ENCODE results near the gene RWDD4. TPM values are rescaled to one million over a fixed set of nuclear protein-coding genes. Genes with fewer than 3 reads are reported as not detected.

The RWDD4 gene
- total and polyA plus RNA-seq, 2 experiments from 2014 or later: 20.6 to 30.3 TPM

- Histone ChIP-seq H3K9me2 (replicated peaks; ENCODE audit: insufficient read depth) (no peaks in the 10 kb centered on the region), H3K36me3 (replicated peaks; ENCODE audit: insufficient read depth, low read depth) (no peaks in the 10 kb centered on the region), H3K4me3 (no peak overlapping the region), H3K27me3 (no peaks in the 10 kb centered on the region), H3K27ac (no peak overlapping the region), H3K9me3 (ENCODE audit: low read depth) (no peaks in the 10 kb centered on the region), H4K20me1 (ENCODE audit: insufficient read depth, poor library complexity, severe bottlenecking) (no peaks in the 10 kb centered on the region), H3K79me2 (no peaks in the 10 kb centered on the region), H3K4me2 (no peak overlapping the region), H2AFZ (no peak overlapping the region), H3K4me1 (ENCODE audit: insufficient read depth) (no peaks in the 10 kb centered on the region)
- 86% methylated on average over 2 of the region's 2 CpGs for WGBS (ENCODE audit: low lambda C conversion rate, missing lambda C conversion rate)
- DNase-seq (ENCODE audit: low spot score): no peak
- TF ChIP-seq EZH2 (IDR thresholded peaks at IDR 0.05; ENCODE audit: borderline replicate concordance) (no peak), EZH2phosphoT487 (IDR thresholded peaks at IDR 0.05; ENCODE audit: low read depth, severe bottlenecking, unreplicated experiment) (no peak), CTCF (IDR thresholded peaks at IDR 0.05; ENCODE audit: poor library complexity) (no peak)
These were observed 27.5 kb upstream of the RWDD4 start for GRCh38 chr4:183686461-183686860.

- Histone ChIP-seq H3K9me2 (replicated peaks; ENCODE audit: insufficient read depth) (no peaks in the 10 kb centered on the region), H3K9me3 (ENCODE audit: low read depth) (no peaks in the 10 kb centered on the region), H3K27ac (no peak overlapping the region), H3K4me1 (ENCODE audit: insufficient read depth) (no peaks in the 10 kb centered on the region), H3K36me3 (replicated peaks; ENCODE audit: insufficient read depth, low read depth) (no peaks in the 10 kb centered on the region), H4K20me1 (ENCODE audit: insufficient read depth, poor library complexity, severe bottlenecking) (no peaks in the 10 kb centered on the region), H3K27me3 (no peaks in the 10 kb centered on the region), H2AFZ (no peak overlapping the region), H3K79me2 (no peaks in the 10 kb centered on the region), H3K4me2 (no peak overlapping the region), H3K4me3 (no peak overlapping the region)
- TF ChIP-seq CTCF (IDR thresholded peaks at IDR 0.05; ENCODE audit: poor library complexity) (no peak), EZH2phosphoT487 (IDR thresholded peaks at IDR 0.05; ENCODE audit: low read depth, severe bottlenecking, unreplicated experiment) (no peak), EZH2 (IDR thresholded peaks at IDR 0.05; ENCODE audit: borderline replicate concordance) (no peak)
- 94% methylated on average over 4 of the region's 4 CpGs for WGBS (ENCODE audit: low lambda C conversion rate, missing lambda C conversion rate)
- no peak for DNase-seq (ENCODE audit: low spot score)
These were observed 22.1 kb upstream of the RWDD4 start for GRCh38 chr4:183681119-183681518.

GRCh38 chr4:183675625-183676024, 16.6 kb upstream of the RWDD4 start:
- Histone ChIP-seq H3K4me1 (ENCODE audit: insufficient read depth) (no peaks in the 10 kb centered on the region), H4K20me1 (ENCODE audit: insufficient read depth, poor library complexity, severe bottlenecking) (no peaks in the 10 kb centered on the region), H3K36me3 (replicated peaks; ENCODE audit: insufficient read depth, low read depth) (no peaks in the 10 kb centered on the region), H3K79me2 (no peaks in the 10 kb centered on the region), H3K9me3 (ENCODE audit: low read depth) (no peaks in the 10 kb centered on the region), H3K27me3 (no peaks in the 10 kb centered on the region), H3K4me3 (no peak overlapping the region), H3K27ac (no peak overlapping the region), H3K4me2 (no peak overlapping the region), H2AFZ (no peak overlapping the region), H3K9me2 (replicated peaks; ENCODE audit: insufficient read depth) (no peaks in the 10 kb centered on the region)
- TF ChIP-seq CTCF (IDR thresholded peaks at IDR 0.05; ENCODE audit: poor library complexity) (no peak), EZH2phosphoT487 (IDR thresholded peaks at IDR 0.05; ENCODE audit: low read depth, severe bottlenecking, unreplicated experiment) (no peak), EZH2 (IDR thresholded peaks at IDR 0.05; ENCODE audit: borderline replicate concordance) (no peak)
- 66% methylated on average over 4 of the region's 4 CpGs for WGBS (ENCODE audit: low lambda C conversion rate, missing lambda C conversion rate)
- no peak for DNase-seq (ENCODE audit: low spot score)

GRCh38 chr4:183674153-183674552, 15.2 kb upstream of the RWDD4 start:
- Histone ChIP-seq H3K4me2 (no peak overlapping the region), H3K9me3 (ENCODE audit: low read depth) (no peaks in the 10 kb centered on the region), H3K79me2 (no peaks in the 10 kb centered on the region), H3K9me2 (replicated peaks; ENCODE audit: insufficient read depth) (no peaks in the 10 kb centered on the region), H3K27me3 (no peaks in the 10 kb centered on the region), H3K27ac (no peak overlapping the region), H2AFZ (no peak overlapping the region), H3K4me1 (ENCODE audit: insufficient read depth) (no peaks in the 10 kb centered on the region), H3K4me3 (no peak overlapping the region), H3K36me3 (replicated peaks; ENCODE audit: insufficient read depth, low read depth) (no peaks in the 10 kb centered on the region), H4K20me1 (ENCODE audit: insufficient read depth, poor library complexity, severe bottlenecking) (no peaks in the 10 kb centered on the region)
- TF ChIP-seq EZH2 (IDR thresholded peaks at IDR 0.05; ENCODE audit: borderline replicate concordance) (no peak), CTCF (IDR thresholded peaks at IDR 0.05; ENCODE audit: poor library complexity) (no peak), EZH2phosphoT487 (IDR thresholded peaks at IDR 0.05; ENCODE audit: low read depth, severe bottlenecking, unreplicated experiment) (no peak)
- WGBS (ENCODE audit: low lambda C conversion rate, missing lambda C conversion rate): 69% methylated on average over 3 of the region's 3 CpGs
- DNase-seq (ENCODE audit: low spot score): no peak
